ENCODE data around the gene ASPDH. TPM values are rescaled to one million over a fixed set of nuclear protein-coding genes. Genes with fewer than 3 reads are reported as not detected.

Gene ASPDH
- polyA plus RNA-seq, result 10 to 100 TPM in 2 of 4 donors, 1 to 10 TPM in 1, under 1 TPM in 1; 0.27 to 20.0 (median 11.5) TPM
- long read RNA-seq, donor 1, partial matches to known transcripts, result 0 of 1 reads
- long read RNA-seq, donor 1, other reads (novel, unspliced or antisense), result 0 of 1 reads
- long read RNA-seq, donor 2, result 0 reads
- long read RNA-seq, donor 3, result 0 reads
- long read RNA-seq, donor 4, result 0 reads
- long read RNA-seq, donor 5, result 0 reads
- long read RNA-seq, donor 6, result 0 reads
- long read RNA-seq, donor 7, result 0 reads
- long read RNA-seq, donor 8, result 0 reads
- long read RNA-seq, donor 9, result 0 reads
- long read RNA-seq, donor 10, result 0 reads

DNA sequence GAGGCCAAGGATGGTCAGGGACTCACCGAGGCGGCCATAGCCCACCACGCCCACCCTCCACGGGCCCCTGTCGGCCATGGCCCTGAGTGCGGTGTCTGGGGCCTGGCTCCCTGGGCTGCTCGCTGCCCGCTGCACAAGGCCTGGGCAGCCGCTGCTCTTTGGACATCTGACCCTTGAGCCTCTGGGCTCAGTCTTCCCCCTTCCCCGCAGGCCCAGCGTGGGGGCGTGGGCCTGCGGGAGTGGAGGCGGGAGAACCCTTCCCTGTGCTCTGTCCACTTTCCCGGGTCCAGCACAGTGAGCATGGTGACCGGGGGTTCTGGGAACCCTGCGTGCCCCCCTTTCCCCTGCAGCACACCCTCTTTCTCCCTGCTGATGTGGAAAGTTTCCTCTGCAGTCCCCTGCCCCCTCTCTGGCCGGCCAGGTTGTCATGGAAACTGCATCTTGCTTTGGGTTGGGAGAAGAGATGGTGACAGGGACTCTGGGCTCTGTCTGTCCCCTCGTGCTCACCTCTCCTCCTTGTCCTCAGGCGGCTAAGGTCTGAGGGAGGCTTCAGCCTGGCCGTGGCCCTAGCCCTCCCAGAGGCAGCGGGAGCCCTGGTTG is at the start of gene ASPDH:
Gene ASPDH (minus strand): TSS at position 168 of the 600 bp plus-strand sequence. CDS start 90 bp downstream, at position 78.
- no peak for DNase-seq
- Histone ChIP-seq H3K27ac (ENCODE audit: low read depth in 1 of 3, low read length in 2 of 3) (no peak within 1 kb of the TSS), H3K4me3 (ENCODE audit: low read depth in 1 of 3, low read length in 3 of 3) (peak within 1 kb of the TSS in 1 of 3 donors; percentile 14)

DNA sequence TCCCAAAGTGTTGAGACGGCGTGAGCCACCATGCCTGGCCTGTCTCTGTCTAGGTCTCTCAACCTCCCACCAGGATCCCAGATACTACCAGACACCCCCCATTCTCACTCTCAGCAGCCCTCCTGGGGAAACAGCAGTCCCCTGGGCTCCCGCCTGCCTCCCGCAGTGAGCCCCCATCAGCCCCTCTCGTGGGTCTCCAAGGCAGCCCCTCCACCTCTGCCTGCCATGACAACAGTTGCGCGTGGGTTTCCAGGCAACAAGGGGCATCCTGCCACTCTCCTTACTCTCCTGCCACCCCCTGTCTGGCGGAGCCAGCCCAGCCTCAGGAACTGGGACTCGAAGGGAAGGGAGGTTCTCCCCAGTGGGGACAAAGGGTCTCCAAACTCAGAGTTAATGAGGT is 49.3 kb upstream of the ASPDH start:
- FAIRE-seq, result no peak
- Histone ChIP-seq H3K4me3 (ENCODE audit: low read depth in 1 of 3, low read length in 3 of 3) (no peak overlapping the region), H3K4me1 (ENCODE audit: control insufficient read depth in 3 of 3, insufficient read depth in 2 of 3, low read depth in 1 of 3, low read length in 2 of 3) (no peaks in the 10 kb centered on the region), H3K27ac (ENCODE audit: low read depth in 1 of 3, low read length in 2 of 3) (no peak overlapping the region), H3K36me3 (ENCODE audit: control insufficient read depth in 3 of 3, insufficient read depth in 2 of 3, low read depth in 1 of 3, low read length in 3 of 3) (no peaks in the 10 kb centered on the region), H3K9me3 (ENCODE audit: control insufficient read depth in 2 of 2, insufficient read depth in 1 of 2, low read depth in 1 of 2, low read length in 1 of 2) (no peaks in the 10 kb centered on the region), H3K27me3 (ENCODE audit: control insufficient read depth in 3 of 3, insufficient read depth in 3 of 3, low read length in 3 of 3) (peaks cover 0 to 30% (median 14%) of the 10 kb centered on the region in 3 donors)
- no peak for DNase-seq
- WGBS, 3 donors, result 80 to 84% (median 80%) methylated on average over 8 to 9 of the region's 9 CpGs

More for the DNA sequence above, at the start of gene ASPDH:
- Histone ChIP-seq H3K27me3 (ENCODE audit: control insufficient read depth in 3 of 3, insufficient read depth in 3 of 3, low read length in 3 of 3) (peaks cover 0 to 4% (median 0%) of the 10 kb centered on the region in 3 donors), H3K4me1 (ENCODE audit: control insufficient read depth in 3 of 3, insufficient read depth in 2 of 3, low read depth in 1 of 3, low read length in 2 of 3) (peaks cover 1 to 13% (median 2%) of the 10 kb centered on the region in 3 donors), H3K9me3 (ENCODE audit: control insufficient read depth in 2 of 2, insufficient read depth in 1 of 2, low read depth in 1 of 2, low read length in 1 of 2) (no peaks in the 10 kb centered on the region), H3K36me3 (ENCODE audit: control insufficient read depth in 3 of 3, insufficient read depth in 2 of 3, low read depth in 1 of 3, low read length in 3 of 3) (peaks cover 0 to 3% (median 0%) of the 10 kb centered on the region in 3 donors)
- FAIRE-seq, result no peak
- WGBS, 3 donors, result 25 to 53% (median 40%) methylated on average over 14 to 22 of the region's 22 CpGs

DNA sequence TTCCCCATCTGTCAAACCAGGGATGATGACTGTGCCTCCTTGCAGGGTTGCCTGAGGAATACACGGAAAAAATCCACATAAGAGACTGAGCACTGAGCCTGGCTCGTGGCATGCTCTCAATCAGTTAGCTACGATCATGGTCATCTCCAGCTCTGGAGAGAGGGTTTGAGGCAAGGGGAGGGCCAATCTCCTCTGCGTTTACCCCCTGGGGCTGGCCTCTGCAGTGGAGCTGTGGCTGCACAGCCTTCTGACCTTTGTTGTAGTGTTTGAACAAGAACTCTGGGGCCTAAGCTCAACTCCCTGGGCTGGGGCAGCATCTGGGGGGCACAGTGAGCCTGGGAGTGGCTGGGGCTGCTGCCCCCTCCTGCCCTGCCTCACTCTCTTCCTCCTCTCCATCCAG is 48.6 kb upstream of the ASPDH start:
- H3K36me3 ChIP-seq (ENCODE audit: control insufficient read depth in 3 of 3, insufficient read depth in 2 of 3, low read depth in 1 of 3, low read length in 3 of 3), result no peaks in the 10 kb centered on the region
- FAIRE-seq (no peak), DNase-seq (no peak)
- H3K27me3 ChIP-seq (ENCODE audit: control insufficient read depth in 3 of 3, insufficient read depth in 3 of 3, low read length in 3 of 3), result peaks cover 0 to 30% (median 14%) of the 10 kb centered on the region in 3 donors
- 27 to 62% (median 40%) methylated on average over 4 of the region's 4 CpGs for WGBS, 3 donors
- no peaks in the 10 kb centered on the region for H3K4me1 ChIP-seq (ENCODE audit: control insufficient read depth in 3 of 3, insufficient read depth in 2 of 3, low read depth in 1 of 3, low read length in 2 of 3)
- H3K27ac ChIP-seq (ENCODE audit: low read depth in 1 of 3, low read length in 2 of 3), result no peak overlapping the region
- no peaks in the 10 kb centered on the region for H3K9me3 ChIP-seq (ENCODE audit: control insufficient read depth in 2 of 2, insufficient read depth in 1 of 2, low read depth in 1 of 2, low read length in 1 of 2)
- H3K4me3 ChIP-seq (ENCODE audit: low read depth in 1 of 3, low read length in 3 of 3), result no peak overlapping the region

DNA sequence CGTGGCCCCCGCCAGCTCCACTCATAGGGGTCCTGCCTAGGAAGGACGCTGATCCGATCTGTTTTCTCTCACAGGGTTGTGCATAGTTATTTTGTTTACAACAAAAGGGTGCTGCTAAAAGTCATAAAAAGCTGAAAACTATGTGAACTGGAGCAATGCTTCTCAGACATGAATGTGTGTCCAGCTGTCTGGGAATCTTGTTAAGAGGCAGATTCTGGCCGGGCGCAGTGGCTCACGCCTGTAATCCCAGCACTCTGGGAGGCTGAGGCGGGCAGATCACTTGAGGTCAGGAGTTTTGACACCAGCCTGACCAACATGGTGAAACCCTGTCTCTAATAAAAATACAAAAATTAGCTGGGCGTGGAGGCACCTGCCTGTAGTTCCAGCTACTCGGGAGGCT is 45.9 kb upstream of the ASPDH start:
- Histone ChIP-seq H3K9me3 (ENCODE audit: control insufficient read depth in 2 of 2, insufficient read depth in 1 of 2, low read depth in 1 of 2, low read length in 1 of 2) (no peaks in the 10 kb centered on the region), H3K4me3 (ENCODE audit: low read depth in 1 of 3, low read length in 3 of 3) (no peak overlapping the region), H3K36me3 (ENCODE audit: control insufficient read depth in 3 of 3, insufficient read depth in 2 of 3, low read depth in 1 of 3, low read length in 3 of 3) (no peaks in the 10 kb centered on the region), H3K27ac (ENCODE audit: low read depth in 1 of 3, low read length in 2 of 3) (no peak overlapping the region), H3K4me1 (ENCODE audit: control insufficient read depth in 3 of 3, insufficient read depth in 2 of 3, low read depth in 1 of 3, low read length in 2 of 3) (peaks cover 0 to 5% (median 2%) of the 10 kb centered on the region in 3 donors), H3K27me3 (ENCODE audit: control insufficient read depth in 3 of 3, insufficient read depth in 3 of 3, low read length in 3 of 3) (peaks cover 0 to 10% (median 6%) of the 10 kb centered on the region in 3 donors)
- no peak for FAIRE-seq
- no peak for DNase-seq
- WGBS, 3 donors, result 41 to 58% (median 48%) methylated on average over 10 of the region's 10 CpGs

DNA sequence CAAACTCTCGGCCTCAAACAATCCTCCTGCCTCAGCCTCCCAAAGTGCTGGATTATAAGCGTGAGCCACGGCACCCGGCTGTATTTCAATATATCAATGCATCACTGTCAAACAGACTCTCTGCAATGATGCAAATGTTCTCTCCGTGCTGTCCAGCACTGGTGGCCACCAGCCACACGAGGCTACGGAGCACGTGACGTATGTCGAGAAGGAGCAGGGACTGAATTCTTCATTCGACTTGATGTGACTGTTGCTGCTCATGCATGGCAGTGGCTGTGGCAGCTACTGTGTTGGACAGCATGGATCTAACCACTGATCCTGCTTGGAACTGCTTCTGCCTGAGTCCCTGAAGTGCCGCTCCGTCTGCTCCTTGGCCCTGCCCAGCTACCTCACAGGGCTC is 44.7 kb upstream of the ASPDH start:
- 84 to 91% (median 87%) methylated on average over 13 of the region's 13 CpGs for WGBS, 3 donors
- Histone ChIP-seq H3K36me3 (ENCODE audit: control insufficient read depth in 3 of 3, insufficient read depth in 2 of 3, low read depth in 1 of 3, low read length in 3 of 3) (no peaks in the 10 kb centered on the region), H3K4me1 (ENCODE audit: control insufficient read depth in 3 of 3, insufficient read depth in 2 of 3, low read depth in 1 of 3, low read length in 2 of 3) (peaks cover 0 to 5% (median 2%) of the 10 kb centered on the region in 3 donors), H3K9me3 (ENCODE audit: control insufficient read depth in 2 of 2, insufficient read depth in 1 of 2, low read depth in 1 of 2, low read length in 1 of 2) (no peaks in the 10 kb centered on the region), H3K4me3 (ENCODE audit: low read depth in 1 of 3, low read length in 3 of 3) (no peak overlapping the region), H3K27me3 (ENCODE audit: control insufficient read depth in 3 of 3, insufficient read depth in 3 of 3, low read length in 3 of 3) (peaks cover 0 to 5% (median 4%) of the 10 kb centered on the region in 3 donors), H3K27ac (ENCODE audit: low read depth in 1 of 3, low read length in 2 of 3) (no peak overlapping the region)
- no peak for DNase-seq
- no peak for FAIRE-seq

DNA sequence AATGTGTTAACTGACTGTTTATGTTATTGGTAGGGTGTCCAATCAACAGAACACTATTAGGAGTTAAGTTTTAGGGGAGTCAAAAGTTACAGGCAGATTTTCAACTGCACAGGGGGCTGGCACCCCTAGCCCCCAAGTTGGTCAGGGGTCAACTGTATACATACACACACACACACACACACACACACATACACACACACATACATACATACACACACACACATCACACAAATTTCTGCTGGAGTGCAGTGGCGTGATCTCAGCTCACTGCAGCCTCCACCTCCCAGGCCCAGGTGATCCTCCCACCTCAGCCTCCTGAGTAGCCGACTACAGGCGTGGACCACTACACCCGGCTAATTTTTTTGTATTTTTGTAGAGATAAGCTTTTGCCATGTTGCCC is 44.3 kb upstream of the ASPDH start:
- H3K27ac ChIP-seq (ENCODE audit: low read depth in 1 of 3, low read length in 2 of 3), result no peak overlapping the region
- H3K36me3 ChIP-seq (ENCODE audit: control insufficient read depth in 3 of 3, insufficient read depth in 2 of 3, low read depth in 1 of 3, low read length in 3 of 3), result no peaks in the 10 kb centered on the region
- no peaks in the 10 kb centered on the region for H3K9me3 ChIP-seq (ENCODE audit: control insufficient read depth in 2 of 2, insufficient read depth in 1 of 2, low read depth in 1 of 2, low read length in 1 of 2)
- H3K4me1 ChIP-seq (ENCODE audit: control insufficient read depth in 3 of 3, insufficient read depth in 2 of 3, low read depth in 1 of 3, low read length in 2 of 3), result peaks cover 0 to 5% (median 2%) of the 10 kb centered on the region in 3 donors
- WGBS, 3 donors, result 80 to 91% (median 85%) methylated on average over 4 of the region's 4 CpGs
- FAIRE-seq (no peak), DNase-seq (no peak)
- H3K27me3 ChIP-seq (ENCODE audit: control insufficient read depth in 3 of 3, insufficient read depth in 3 of 3, low read length in 3 of 3), result peaks cover 0 to 5% (median 4%) of the 10 kb centered on the region in 3 donors
- H3K4me3 ChIP-seq (ENCODE audit: low read depth in 1 of 3, low read length in 3 of 3), result no peak overlapping the region

DNA sequence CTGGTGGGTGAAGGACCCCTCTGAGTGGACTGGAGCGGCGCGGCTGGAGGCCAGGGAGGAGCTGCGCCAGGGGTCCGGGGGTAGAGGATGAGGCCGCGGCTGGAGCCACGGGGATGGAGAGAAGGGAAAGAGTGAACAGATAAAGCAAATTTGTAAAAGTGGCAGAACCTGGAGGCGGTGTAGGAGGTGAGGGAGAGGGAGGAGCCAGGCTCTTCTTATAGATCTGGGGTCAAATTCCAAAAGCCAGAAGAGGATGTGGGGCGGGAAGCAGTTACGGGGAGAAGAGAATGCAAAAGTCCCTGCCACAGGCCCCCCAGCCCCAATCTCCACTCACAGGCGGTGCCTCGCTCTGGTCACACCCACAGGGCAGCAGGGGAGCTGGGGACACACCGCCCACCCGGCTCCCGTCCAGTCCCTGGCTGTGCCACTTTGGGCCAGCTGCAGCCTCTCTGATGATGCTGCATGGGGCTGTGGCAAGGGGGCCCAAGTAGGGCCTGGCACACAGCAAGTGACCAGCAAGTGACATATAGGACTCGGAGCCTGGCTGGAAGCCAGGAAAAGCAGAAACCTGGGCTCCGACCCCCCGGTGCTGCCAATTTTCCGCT is 43.4 kb upstream of the ASPDH start:
- H3K27me3 ChIP-seq (ENCODE audit: control insufficient read depth in 3 of 3, insufficient read depth in 3 of 3, low read length in 3 of 3), result peaks cover 0 to 7% (median 4%) of the 10 kb centered on the region in 3 donors
- 6 to 22% (median 17%) methylated on average over 19 to 20 of the region's 20 CpGs for WGBS, 3 donors
- H3K9me3 ChIP-seq (ENCODE audit: control insufficient read depth in 2 of 2, insufficient read depth in 1 of 2, low read depth in 1 of 2, low read length in 1 of 2), result no peaks in the 10 kb centered on the region
- no peak for FAIRE-seq
- H3K27ac ChIP-seq (ENCODE audit: low read depth in 1 of 3, low read length in 2 of 3), result no peak overlapping the region
- DNase-seq, result peak in 1 of 2 donors; percentile 33
- peaks cover 0 to 5% (median 2%) of the 10 kb centered on the region in 3 donors for H3K4me1 ChIP-seq (ENCODE audit: control insufficient read depth in 3 of 3, insufficient read depth in 2 of 3, low read depth in 1 of 3, low read length in 2 of 3)
- no peaks in the 10 kb centered on the region for H3K36me3 ChIP-seq (ENCODE audit: control insufficient read depth in 3 of 3, insufficient read depth in 2 of 3, low read depth in 1 of 3, low read length in 3 of 3)
- no peak overlapping the region for H3K4me3 ChIP-seq (ENCODE audit: low read depth in 1 of 3, low read length in 3 of 3)

DNA sequence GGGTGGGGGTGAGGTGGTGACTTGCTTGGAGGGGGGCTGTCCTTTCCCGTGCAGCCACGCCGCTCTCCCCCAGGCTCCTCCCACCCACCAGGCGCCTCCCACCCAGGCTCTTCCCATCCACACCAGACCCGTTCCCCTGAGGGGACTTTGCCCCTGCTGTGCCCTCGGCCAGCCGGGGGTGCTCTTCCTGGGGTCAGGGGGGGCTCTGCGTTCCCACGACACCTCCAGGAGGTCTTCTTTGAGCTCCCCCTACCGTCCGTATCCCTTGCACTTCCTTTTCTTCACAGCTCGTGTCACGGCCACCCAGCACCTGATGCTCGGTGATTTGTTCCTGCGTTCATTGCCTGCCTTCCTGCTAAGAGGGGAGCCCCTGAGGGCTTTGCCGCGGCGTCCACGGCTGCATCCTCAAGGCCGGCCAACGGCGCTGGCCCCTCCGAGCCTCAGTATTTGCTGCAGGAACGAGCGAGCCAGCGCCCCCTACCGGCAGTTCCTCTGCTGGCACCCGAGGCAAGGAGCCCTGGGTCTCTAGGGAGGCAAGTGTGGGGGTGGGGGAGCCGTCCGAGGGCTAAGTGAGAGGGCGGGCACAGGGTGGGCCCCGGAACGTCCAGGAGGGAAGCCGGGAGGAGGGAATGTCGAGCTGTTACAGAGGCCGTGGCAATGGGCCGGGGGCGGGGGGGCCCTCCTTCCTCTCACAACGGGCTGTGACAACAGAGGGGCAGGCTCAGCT is 42.7 kb upstream of the ASPDH start:
- Histone ChIP-seq H3K27ac (ENCODE audit: low read depth in 1 of 3, low read length in 2 of 3) (no peak overlapping the region), H3K9me3 (ENCODE audit: control insufficient read depth in 2 of 2, insufficient read depth in 1 of 2, low read depth in 1 of 2, low read length in 1 of 2) (no peaks in the 10 kb centered on the region), H3K4me3 (ENCODE audit: low read depth in 1 of 3, low read length in 3 of 3) (peak overlapping the region in 2 of 3 donors; percentile 17 to 29), H3K27me3 (ENCODE audit: control insufficient read depth in 3 of 3, insufficient read depth in 3 of 3, low read length in 3 of 3) (peaks cover 0 to 13% (median 6%) of the 10 kb centered on the region in 3 donors), H3K4me1 (ENCODE audit: control insufficient read depth in 3 of 3, insufficient read depth in 2 of 3, low read depth in 1 of 3, low read length in 2 of 3) (peaks cover 0 to 5% (median 2%) of the 10 kb centered on the region in 3 donors), H3K36me3 (ENCODE audit: control insufficient read depth in 3 of 3, insufficient read depth in 2 of 3, low read depth in 1 of 3, low read length in 3 of 3) (no peaks in the 10 kb centered on the region)
- peak; percentile 14 to 77 for DNase-seq
- 2% methylated on average over 27 to 39 of the region's 39 CpGs for WGBS, 3 donors
- FAIRE-seq, result no peak

All from small intestine (tissue), 16 donors.